ENCODE results near the gene ITGA1.

DNA sequence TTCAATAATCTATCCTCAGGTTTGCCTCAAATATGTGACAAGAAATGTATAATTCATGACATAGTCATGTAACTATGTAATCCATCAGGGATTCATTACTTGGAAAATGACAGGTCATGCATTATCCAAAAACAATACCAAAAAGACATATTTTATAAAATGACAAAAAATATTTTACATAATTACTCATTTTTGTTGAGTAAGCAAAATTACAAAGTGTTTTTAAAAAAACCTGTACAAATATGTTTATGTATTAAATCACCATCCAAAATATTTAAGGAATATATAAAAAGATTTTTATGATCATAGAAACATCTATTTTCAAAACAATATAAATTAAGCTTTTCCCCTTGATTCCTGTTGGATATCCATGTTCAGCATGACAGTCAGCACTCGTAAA is 164.8 kb downstream of the ITGA1 start:
- TF ChIP-seq, protein P1, sequence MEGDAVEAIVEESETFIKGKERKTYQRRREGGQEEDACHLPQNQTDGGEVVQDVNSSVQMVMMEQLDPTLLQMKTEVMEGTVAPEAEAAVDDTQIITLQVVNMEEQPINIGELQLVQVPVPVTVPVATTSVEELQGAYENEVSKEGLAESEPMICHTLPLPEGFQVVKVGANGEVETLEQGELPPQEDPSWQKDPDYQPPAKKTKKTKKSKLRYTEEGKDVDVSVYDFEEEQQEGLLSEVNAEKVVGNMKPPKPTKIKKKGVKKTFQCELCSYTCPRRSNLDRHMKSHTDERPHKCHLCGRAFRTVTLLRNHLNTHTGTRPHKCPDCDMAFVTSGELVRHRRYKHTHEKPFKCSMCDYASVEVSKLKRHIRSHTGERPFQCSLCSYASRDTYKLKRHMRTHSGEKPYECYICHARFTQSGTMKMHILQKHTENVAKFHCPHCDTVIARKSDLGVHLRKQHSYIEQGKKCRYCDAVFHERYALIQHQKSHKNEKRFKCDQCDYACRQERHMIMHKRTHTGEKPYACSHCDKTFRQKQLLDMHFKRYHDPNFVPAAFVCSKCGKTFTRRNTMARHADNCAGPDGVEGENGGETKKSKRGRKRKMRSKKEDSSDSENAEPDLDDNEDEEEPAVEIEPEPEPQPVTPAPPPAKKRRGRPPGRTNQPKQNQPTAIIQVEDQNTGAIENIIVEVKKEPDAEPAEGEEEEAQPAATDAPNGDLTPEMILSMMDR (IDR thresholded peaks at IDR 0.05 in 4 of 5, conservative IDR thresholded peaks at IDR 0.05 in 1 of 5): no peak
- TF ChIP-seq POLR2A (IDR thresholded peaks at IDR 0.05): no peak
